Measurements from ENCODE around the gene CLTCL1.

GRCh38 chr22:19134176-19134831 lies 157.2 kb downstream of the CLTCL1 start:
- no peak for TF ChIP-seq CTCF (IDR thresholded peaks at IDR 0.05 in 4 of 5, conservative IDR thresholded peaks at IDR 0.05 in 1 of 5)
- TF ChIP-seq POLR2A (IDR thresholded peaks at IDR 0.05), result no peak

All from gastrocnemius medialis (tissue), 4 donors.